Stomach smooth muscle (tissue), 2 donors: ENCODE results near the gene HNRNPH2.

Source experiments
- H3K27ac ChIP-seq: one replicate; pipeline ENCODE4 v1.7.0; 2013; ENCODE audit warnings: mild to moderate bottlenecking, low read length, inconsistent platforms
- H3K27me3 ChIP-seq, 2 donors: one replicate each; pipeline ENCODE4 v1.7.0; 2013; ENCODE audit warnings: low read length in 2 of 2; ENCODE audit not compliant: insufficient read depth in 2 of 2, control insufficient read depth in 1 of 2
- H3K36me3 ChIP-seq, 2 donors: one replicate each; pipeline ENCODE4 v1.7.0; 2013; ENCODE audit warnings: low read length in 2 of 2; ENCODE audit not compliant: control insufficient read depth in 2 of 2, insufficient read depth in 2 of 2
- H3K4me1 ChIP-seq: one replicate; pipeline ENCODE4 v1.7.0; 2013; ENCODE audit warnings: low read length; ENCODE audit not compliant: control insufficient read depth, insufficient read depth
- H3K4me3 ChIP-seq, 2 donors: one replicate each; pipeline ENCODE4 v1.7.0; 2013; ENCODE audit warnings: low read length in 2 of 2
- H3K9ac ChIP-seq, 2 donors: one replicate each; pipeline ENCODE4 v1.7.0; 2013; ENCODE audit warnings: low read length in 2 of 2, mild to moderate bottlenecking in 1 of 2
- H3K9me3 ChIP-seq, 2 donors: one replicate each; pipeline ENCODE4 v1.7.0; 2013; ENCODE audit warnings: low read length in 2 of 2; ENCODE audit not compliant: control insufficient read depth in 2 of 2
- donor health status: healthy.
- donor health status: Pancreatic carcinoma.

The HNRNPH2 gene

DNA sequence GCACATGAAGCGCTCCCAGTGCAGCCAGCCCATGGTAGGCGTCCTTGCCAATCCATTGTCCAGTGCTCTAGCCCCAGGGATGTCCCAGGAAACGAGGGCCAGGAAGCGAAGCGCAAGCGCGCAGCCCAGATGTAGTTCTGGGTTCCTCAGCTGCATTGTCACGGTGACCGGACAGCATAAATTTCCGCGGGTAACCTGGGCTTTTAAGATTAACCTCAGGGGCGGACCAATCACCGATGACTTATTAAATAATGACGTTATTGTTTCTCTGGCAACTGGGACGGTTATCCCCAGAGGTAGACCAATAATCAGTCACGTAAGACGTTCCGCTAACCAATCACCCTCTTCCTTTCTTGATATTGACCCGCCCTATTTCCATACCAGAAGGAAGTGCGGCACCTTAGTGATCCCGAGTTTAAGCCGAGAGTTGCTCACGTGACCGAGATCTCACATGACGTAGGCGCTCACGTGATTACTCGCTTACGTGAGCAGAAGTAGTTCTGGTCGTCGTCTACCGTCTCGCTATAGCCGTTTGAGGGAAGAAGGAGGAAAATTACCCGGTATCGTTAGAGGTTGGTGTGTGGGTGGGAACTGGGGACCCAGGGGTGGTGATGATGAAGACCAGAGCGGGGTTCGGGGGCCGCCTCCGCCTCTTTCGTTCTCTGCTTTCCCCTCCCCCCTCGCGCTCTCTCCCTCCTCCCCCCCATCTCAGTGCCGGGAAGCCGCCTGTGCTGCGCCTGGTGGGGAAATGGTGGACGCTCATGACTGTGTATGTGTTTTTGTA, at the start of gene HNRNPH2, which contains the start of gene GLA:
TSS of gene HNRNPH2 (plus strand) at position 475 of the 784 bp plus-strand sequence. CDS start 3,767 bp downstream, outside the sequence.
TSS of gene GLA (minus strand) at position 178 of the 784 bp plus-strand sequence. CDS start at position 156, 22 bp downstream.
- Histone ChIP-seq H3K27me3 (peaks cover 0 to 5% of the 10 kb centered on the region in 2 donors), H3K27ac (peak within 1 kb of the TSS; percentile 95), H3K4me1 (peaks cover 6% of the 10 kb centered on the region), H3K4me3 (peak within 1 kb of the TSS; percentile 88 to 96), H3K9ac (peak within 1 kb of the TSS; percentile 87 to 90), H3K9me3 (no peaks in the 10 kb centered on the region), H3K36me3 (peaks cover 5 to 10% of the 10 kb centered on the region in 2 donors)

GRCh38 chrX:101359966-101360365, 48.1 kb upstream of the HNRNPH2 start:
- no peak overlapping the region for H3K27ac ChIP-seq
- no peak overlapping the region for H3K4me3 ChIP-seq

DNA sequence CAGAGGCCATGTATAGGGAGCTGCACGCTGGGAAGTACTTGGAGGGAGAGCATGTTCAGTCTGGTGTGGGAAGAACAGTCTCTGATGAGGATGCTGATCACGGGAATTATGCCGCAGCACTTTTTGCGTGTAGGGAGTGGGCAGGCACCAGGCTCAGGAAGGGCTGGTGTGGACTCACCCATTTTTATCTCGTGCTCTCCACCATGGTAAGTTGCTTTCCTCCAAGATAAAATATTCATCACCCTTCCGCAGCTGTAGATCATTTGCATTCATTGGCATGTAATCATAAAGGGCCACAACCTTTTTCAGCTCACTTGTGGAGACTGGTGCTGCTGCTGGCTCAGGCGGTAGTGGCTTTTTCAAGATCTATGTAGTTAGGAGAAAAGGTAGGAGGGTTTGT, 47.6 kb upstream of the HNRNPH2 start:
- Histone ChIP-seq H3K36me3 (no peaks in the 10 kb centered on the region), H3K27ac (no peak overlapping the region), H3K4me3 (no peak overlapping the region), H3K27me3 (peaks cover 0 to 26% of the 10 kb centered on the region in 2 donors), H3K9me3 (no peaks in the 10 kb centered on the region), H3K4me1 (no peaks in the 10 kb centered on the region), H3K9ac (no peak overlapping the region)

More at GRCh38 chrX:101359966-101360365, 48.1 kb upstream of the HNRNPH2 start:
- H3K27me3 ChIP-seq, result peaks cover 0 to 26% of the 10 kb centered on the region in 2 donors
- H3K9ac ChIP-seq, result no peak overlapping the region
- H3K36me3 ChIP-seq, result no peaks in the 10 kb centered on the region
- H3K4me1 ChIP-seq, result no peaks in the 10 kb centered on the region
- no peaks in the 10 kb centered on the region for H3K9me3 ChIP-seq

DNA sequence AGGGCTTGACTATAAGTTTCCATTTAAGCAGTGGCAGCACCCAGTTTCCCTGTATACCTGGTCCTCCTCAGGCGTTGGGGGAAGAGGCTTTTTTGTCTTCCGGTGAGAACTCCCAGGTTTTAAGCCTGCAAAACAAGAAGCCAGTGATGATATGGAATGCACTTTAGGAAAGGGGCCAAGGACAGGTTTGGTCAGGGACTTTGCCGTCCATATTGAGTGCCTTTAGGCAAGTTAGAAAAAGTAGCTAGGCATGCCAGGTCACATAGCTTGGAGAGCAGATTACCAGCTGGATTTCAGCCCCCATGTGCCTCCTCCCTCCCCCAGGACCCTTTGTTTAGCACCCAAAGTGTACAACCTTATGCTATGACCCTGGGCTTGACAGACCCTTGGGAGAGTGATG, 45.9 kb upstream of the HNRNPH2 start:
- H3K4me3 ChIP-seq, result no peak overlapping the region
- no peak overlapping the region for H3K9ac ChIP-seq
- H3K4me1 ChIP-seq, result no peaks in the 10 kb centered on the region
- H3K36me3 ChIP-seq, result no peaks in the 10 kb centered on the region
- peaks cover 0 to 22% of the 10 kb centered on the region in 2 donors for H3K27me3 ChIP-seq
- no peaks in the 10 kb centered on the region for H3K9me3 ChIP-seq
- no peak overlapping the region for H3K27ac ChIP-seq

DNA sequence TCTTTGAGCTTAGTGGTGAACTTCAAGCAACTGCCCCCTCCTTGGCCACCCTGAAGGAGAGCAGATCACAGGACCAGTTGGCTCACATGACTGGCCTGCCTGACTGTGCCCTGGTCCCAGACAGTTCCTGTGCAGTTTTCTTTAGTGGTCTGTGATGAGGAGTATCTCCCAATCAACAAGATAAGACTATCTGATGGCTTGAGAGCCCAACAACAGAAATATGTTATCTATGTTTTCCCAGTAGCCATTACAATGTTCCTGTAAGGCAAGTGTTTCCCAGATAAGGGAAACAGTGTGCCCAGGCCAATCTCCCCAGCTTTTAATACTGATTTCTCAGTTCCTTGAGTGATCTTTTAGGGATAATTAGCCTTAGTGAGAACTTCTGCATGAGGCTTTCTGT, 45.3 kb upstream of the HNRNPH2 start:
- peaks cover 0 to 20% of the 10 kb centered on the region in 2 donors for H3K27me3 ChIP-seq
- no peaks in the 10 kb centered on the region for H3K4me1 ChIP-seq
- H3K4me3 ChIP-seq, result no peak overlapping the region
- no peaks in the 10 kb centered on the region for H3K9me3 ChIP-seq
- H3K27ac ChIP-seq, result no peak overlapping the region
- no peak overlapping the region for H3K9ac ChIP-seq
- no peaks in the 10 kb centered on the region for H3K36me3 ChIP-seq

GRCh38 chrX:101365301-101365795, 42.7 kb upstream of the HNRNPH2 start:
- H3K4me3 ChIP-seq, result no peak overlapping the region
- H3K27me3 ChIP-seq, result peaks cover 0 to 9% of the 10 kb centered on the region in 2 donors

DNA sequence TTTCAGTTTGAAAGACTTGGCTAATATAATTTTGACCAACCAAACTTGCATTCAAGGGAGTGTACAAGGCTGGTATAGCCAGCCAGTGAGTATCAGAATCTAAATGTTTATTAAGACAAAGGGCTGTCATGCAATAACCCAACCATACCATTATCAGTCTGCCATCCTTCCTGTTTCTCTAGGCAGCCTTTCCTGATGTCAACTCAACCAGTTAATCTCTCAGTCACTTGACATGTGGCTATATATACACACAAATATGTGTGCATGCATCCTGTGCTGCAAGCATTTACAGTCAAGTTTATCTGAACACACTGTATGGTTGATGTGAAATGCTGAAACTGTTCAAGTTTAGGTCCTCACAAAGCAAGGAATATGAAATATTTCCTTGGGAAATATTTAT, 39.2 kb upstream of the HNRNPH2 start:
- H3K9ac ChIP-seq, result no peak overlapping the region
- H3K4me1 ChIP-seq, result no peaks in the 10 kb centered on the region
- no peak overlapping the region for H3K4me3 ChIP-seq
- no peaks in the 10 kb centered on the region for H3K27me3 ChIP-seq
- H3K9me3 ChIP-seq, result no peaks in the 10 kb centered on the region
- H3K36me3 ChIP-seq, result no peaks in the 10 kb centered on the region
- H3K27ac ChIP-seq, result no peak overlapping the region

More at GRCh38 chrX:101365301-101365795, 42.7 kb upstream of the HNRNPH2 start:
- Histone ChIP-seq H3K36me3 (no peaks in the 10 kb centered on the region), H3K27ac (no peak overlapping the region), H3K9ac (no peak overlapping the region), H3K9me3 (no peaks in the 10 kb centered on the region), H3K4me1 (no peaks in the 10 kb centered on the region)

GRCh38 chrX:101369687-101370086, 38.3 kb upstream of the HNRNPH2 start:
- Histone ChIP-seq H3K9ac (no peak overlapping the region), H3K4me1 (no peaks in the 10 kb centered on the region), H3K27me3 (peaks cover 0 to 2% of the 10 kb centered on the region in 2 donors), H3K9me3 (no peaks in the 10 kb centered on the region), H3K36me3 (no peaks in the 10 kb centered on the region), H3K27ac (no peak overlapping the region), H3K4me3 (no peak overlapping the region)

GRCh38 chrX:101370888-101371504, 37.0 kb upstream of the HNRNPH2 start:
- Histone ChIP-seq H3K4me3 (no peak overlapping the region), H3K4me1 (no peaks in the 10 kb centered on the region), H3K27ac (no peak overlapping the region), H3K27me3 (peaks cover 0 to 2% of the 10 kb centered on the region in 2 donors), H3K36me3 (no peaks in the 10 kb centered on the region), H3K9me3 (no peaks in the 10 kb centered on the region), H3K9ac (no peak overlapping the region)

DNA sequence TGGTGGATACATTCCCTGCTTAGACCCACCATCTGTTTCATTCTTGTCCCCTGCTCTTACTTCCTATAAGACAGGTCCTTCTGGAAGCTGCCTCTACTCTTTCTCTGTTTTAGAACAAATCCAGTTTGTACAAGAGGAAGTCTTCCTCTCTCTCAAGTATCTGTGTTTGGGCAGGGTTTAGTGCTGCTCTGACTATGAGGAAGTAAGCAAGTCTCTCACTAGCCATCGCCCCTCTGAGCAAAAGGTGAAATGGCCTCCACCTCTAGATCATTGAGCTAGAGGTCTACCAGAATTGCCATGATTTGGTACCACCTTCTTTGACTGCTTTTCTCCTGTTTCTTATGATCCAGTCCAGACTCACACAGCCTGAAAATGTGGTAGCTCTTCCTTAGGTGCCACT, 30.5 kb upstream of the HNRNPH2 start:
- Histone ChIP-seq H3K27ac (no peak overlapping the region), H3K27me3 (peaks cover 0 to 2% of the 10 kb centered on the region in 2 donors), H3K36me3 (no peaks in the 10 kb centered on the region)

More for the DNA sequence above, 30.5 kb upstream of the HNRNPH2 start:
- H3K4me1 ChIP-seq, result no peaks in the 10 kb centered on the region
- no peak overlapping the region for H3K4me3 ChIP-seq
- H3K9ac ChIP-seq, result no peak overlapping the region
- no peaks in the 10 kb centered on the region for H3K9me3 ChIP-seq
